HG02678 (cell line): ENCODE measurements around the gene CDK5RAP3.
A peak's percentile ranks its signal among the peaks of the same experiment; 100 is the strongest.
"Not testable (repeated sequence)": the region's sequence is repeated elsewhere in the genome, so short reads cannot be mapped to it uniquely, and the experiment has no call there.

Source experiments
- ATAC-seq: cut with Tn5 transposase; IDR thresholded peaks from one replicate; pipeline ENCODE4 v1.9.1; 2021; ENCODE audit warnings: mild to moderate bottlenecking, moderate library complexity; ENCODE audit not compliant: unreplicated experiment

The CDK5RAP3 gene

GRCh38 chr17:47970725-47971499 is at the start of gene CDK5RAP3:
CDK5RAP3 (plus strand) TSS chr17:47971113; CDS start chr17:47971147, 34 bp downstream.
- ATAC-seq: peak; percentile 96

GRCh38 chr17:47924785-47925677 is 45.9 kb upstream of the CDK5RAP3 start:
- no peak for ATAC-seq

- no peak for ATAC-seq
Observed at GRCh38 chr17:47925678-47925988, 45.3 kb upstream of the CDK5RAP3 start.

- ATAC-seq: no peak
Observed at GRCh38 chr17:47927821-47928400, 43.0 kb upstream of the CDK5RAP3 start.

GRCh38 chr17:47928415-47928814 is 42.5 kb upstream of the CDK5RAP3 start:
- ATAC-seq: no peak

GRCh38 chr17:47929218-47930000 is 41.5 kb upstream of the CDK5RAP3 start:
- no peak for ATAC-seq

- no peak for ATAC-seq
Observed at GRCh38 chr17:47931848-47932247, 39.1 kb upstream of the CDK5RAP3 start.

- ATAC-seq: no peak
Observed at GRCh38 chr17:47934856-47935255, 36.1 kb upstream of the CDK5RAP3 start.

GRCh38 chr17:47935468-47935867 is 35.4 kb upstream of the CDK5RAP3 start:
- ATAC-seq: not testable (repeated sequence)

GRCh38 chr17:47935961-47936360 is 35.0 kb upstream of the CDK5RAP3 start:
- no peak for ATAC-seq

GRCh38 chr17:47937941-47938340 is 33.0 kb upstream of the CDK5RAP3 start:
- ATAC-seq: no peak

- peak; percentile 94 for ATAC-seq
Observed at GRCh38 chr17:47941246-47942095, 29.4 kb upstream of the CDK5RAP3 start, which contains the start of gene PNPO. PNPO (plus strand) TSS chr17:47941571; CDS start chr17:47941676, 105 bp downstream.

GRCh38 chr17:47942096-47942510 is 28.8 kb upstream of the CDK5RAP3 start:
- no peak for ATAC-seq

GRCh38 chr17:47942568-47942967 is 28.3 kb upstream of the CDK5RAP3 start:
- ATAC-seq: no peak

- no peak for ATAC-seq
Observed at GRCh38 chr17:47945080-47945479, 25.8 kb upstream of the CDK5RAP3 start.

GRCh38 chr17:47945529-47946508 is 25.1 kb upstream of the CDK5RAP3 start:
- no peak for ATAC-seq

GRCh38 chr17:47946516-47946915 is 24.4 kb upstream of the CDK5RAP3 start:
- ATAC-seq: no peak

- ATAC-seq: peak; percentile 55
Observed at GRCh38 chr17:47946929-47947397, 23.9 kb upstream of the CDK5RAP3 start.
